Pancreas (tissue), 10 donors: Measurements from ENCODE around the gene CYB5RL. TPM values are rescaled to one million over a fixed set of nuclear protein-coding genes. Genes with fewer than 3 reads are reported as not detected.

ENCODE experiments used
- ATAC-seq, 4 donors: fragments of 200-7000 bp; cut with Tn5 transposase; one replicate each; pipeline versions ENCODE4 v1.8.0 to v1.9.1; 2020; ENCODE audit warnings: mild to moderate bottlenecking in 4 of 4, moderate library complexity in 4 of 4
- DNase-seq, 6 donors: peaks; one replicate each; pipeline ENCODE4 v3.0.0-alpha.2; 2020
- FAIRE-seq: peaks from 2 replicates; lab custom pipeline; 2012; peaks lifted over from hg19 to GRCh38; lab: Jason Lieb, UNC
- H3K27ac ChIP-seq, 4 donors: fragments of 200-600 bp; sonication (generic); 1 replicate in 3 of 4; 2 replicates in 1 of 4; pipeline versions ENCODE4 v1.5.0 to v1.8.0; 2020
- H3K27me3 ChIP-seq, 4 donors: fragments of 200-600 bp; one replicate each; pipeline ENCODE4 v1.8.0; 2021
- H3K36me3 ChIP-seq, 3 donors: fragments of 200-600 bp; sonication (generic) in 1 of 3; one replicate each; pipeline versions ENCODE4 v1.5.0 to v1.8.0; 2020 to 2021
- H3K4me1 ChIP-seq, 3 donors: fragments of 200-600 bp; one replicate each; pipeline ENCODE4 v1.8.0; 2021
- H3K4me3 ChIP-seq, 4 donors: fragments of 200-600 bp; sonication (generic) in 2 of 4; one replicate each; pipeline versions ENCODE4 v1.5.0 to v1.8.0; 2020 to 2021
- H3K9me3 ChIP-seq, 4 donors: fragments of 200-600 bp; one replicate each; pipeline ENCODE4 v1.8.0; 2021
- WGBS, 2 donors: extraction: QIAGEN DNeasy Blood & Tissue Kit; methylation state at CpG; one replicate each; pipeline ENCODE4 v1.1.7; 2013; 5-methylcytosine and 5-hydroxymethylcytosine counted together
- intact Hi-C, 3 donors: fragments of 100-400 bp; cut with DNase I; formaldehyde crosslinking; loops; one replicate each; pipeline versions ENCODE4 v1.11.1 to v1.14.2; 2022
- polyA plus RNA-seq, 2 donors: library from polyadenylated mRNA; stranded (reverse); fragments of 200-250 nt; gene quantifications; one replicate each; pipeline ENCODE4 v1.2.3, GENCODE V29; 2013
- total RNA-seq, 6 donors: library from RNA; stranded (reverse); fragmentation: NEBNext Ultra II Directional in 4 of 6; extraction: Animal tissue kit (Norgen Biotek cat#: 25700) in 4 of 6; gene quantifications; one replicate each; pipeline versions ENCODE4 v1.2.1 to v1.2.4, GENCODE V29; 2021 to 2023
- TF ChIP-seq, protein P1 (sequence below), 4 donors: fragments of 200-600 bp; sonication (generic) in 3 of 4; IDR thresholded peaks; one replicate each; pipeline versions ENCODE4 v1.5.0 to v1.8.0; 2021; ENCODE audit warnings: antibody characterized with exemption in 4 of 4
- donor health status: healthy with polysubstance abuse.
- donor health status: DM: no; HTN: no; CAD: no; lungs with moderate emphysema.
- donor health status: DM: no; HTN: no; CAD: no.
- donor health status: control.
- donor health status: control.
- donor health status: Bipolar disorder and iron deficiency.
- donor health status: DM: yes; HTN: yes; CAD: no.
- donor health status: DM: no; HTN: no; CAD: no.
- donor health status: DM: no; HTN: no; CAD: no.
- donor health status: DM: yes; HTN: yes; CAD: no.

Gene CYB5RL
- total and polyA plus RNA-seq, 8 donors: 3.2 to 9.1 (median 4.3) TPM

- ATAC-seq (no peak), DNase-seq (no peak), FAIRE-seq (no peak)
- Histone ChIP-seq H3K4me1 (no peaks in the 10 kb centered on the region), H3K4me3 (no peak overlapping the region), H3K36me3 (peaks cover 0 to 11% (median 0%) of the 10 kb centered on the region in 3 donors), H3K27me3 (no peaks in the 10 kb centered on the region), H3K9me3 (no peaks in the 10 kb centered on the region), H3K27ac (no peak overlapping the region)
- intact Hi-C loops: no loop called here
- TF ChIP-seq, protein P1, sequence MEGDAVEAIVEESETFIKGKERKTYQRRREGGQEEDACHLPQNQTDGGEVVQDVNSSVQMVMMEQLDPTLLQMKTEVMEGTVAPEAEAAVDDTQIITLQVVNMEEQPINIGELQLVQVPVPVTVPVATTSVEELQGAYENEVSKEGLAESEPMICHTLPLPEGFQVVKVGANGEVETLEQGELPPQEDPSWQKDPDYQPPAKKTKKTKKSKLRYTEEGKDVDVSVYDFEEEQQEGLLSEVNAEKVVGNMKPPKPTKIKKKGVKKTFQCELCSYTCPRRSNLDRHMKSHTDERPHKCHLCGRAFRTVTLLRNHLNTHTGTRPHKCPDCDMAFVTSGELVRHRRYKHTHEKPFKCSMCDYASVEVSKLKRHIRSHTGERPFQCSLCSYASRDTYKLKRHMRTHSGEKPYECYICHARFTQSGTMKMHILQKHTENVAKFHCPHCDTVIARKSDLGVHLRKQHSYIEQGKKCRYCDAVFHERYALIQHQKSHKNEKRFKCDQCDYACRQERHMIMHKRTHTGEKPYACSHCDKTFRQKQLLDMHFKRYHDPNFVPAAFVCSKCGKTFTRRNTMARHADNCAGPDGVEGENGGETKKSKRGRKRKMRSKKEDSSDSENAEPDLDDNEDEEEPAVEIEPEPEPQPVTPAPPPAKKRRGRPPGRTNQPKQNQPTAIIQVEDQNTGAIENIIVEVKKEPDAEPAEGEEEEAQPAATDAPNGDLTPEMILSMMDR (IDR thresholded peaks at IDR 0.05): no peak
- WGBS, 2 donors: 78 to 89% methylated on average over 1 of the region's 1 CpG
Observed at GRCh38 chr1:54188291-54188690, 11.5 kb downstream of the CYB5RL start.

DNA sequence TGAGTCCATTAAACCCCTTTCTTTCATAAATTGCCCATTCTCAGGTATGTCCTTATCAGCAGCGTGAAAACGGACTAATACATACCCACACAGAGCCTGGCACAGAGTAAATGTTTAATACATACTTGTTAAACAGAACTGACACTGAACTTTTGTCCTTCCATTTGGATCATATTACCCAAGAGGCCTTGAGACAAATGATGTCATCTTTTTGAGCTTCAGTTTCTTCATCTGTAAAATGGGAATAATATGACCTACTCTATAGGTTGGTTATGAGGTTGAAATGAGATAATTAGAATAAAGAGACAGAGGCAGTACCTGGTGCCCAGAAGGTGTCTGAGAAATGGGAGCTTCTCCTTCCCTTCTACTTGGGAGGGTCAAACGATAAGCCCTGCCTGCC is 13.8 kb downstream of the CYB5RL start:
- TF ChIP-seq, protein P1 (IDR thresholded peaks at IDR 0.05): no peak
- intact Hi-C loops: no loop called here
- no peaks in the 10 kb centered on the region for H3K27me3 ChIP-seq
- peaks cover 0 to 5% (median 0%) of the 10 kb centered on the region in 3 donors for H3K36me3 ChIP-seq
- ATAC-seq (no peak), DNase-seq (no peak), FAIRE-seq (no peak)
- H3K4me3 ChIP-seq: no peak overlapping the region
- H3K4me1 ChIP-seq: no peaks in the 10 kb centered on the region
- no peaks in the 10 kb centered on the region for H3K9me3 ChIP-seq
- no peak overlapping the region for H3K27ac ChIP-seq
- WGBS, 2 donors: 83 to 84% methylated on average over 3 of the region's 3 CpGs

DNA sequence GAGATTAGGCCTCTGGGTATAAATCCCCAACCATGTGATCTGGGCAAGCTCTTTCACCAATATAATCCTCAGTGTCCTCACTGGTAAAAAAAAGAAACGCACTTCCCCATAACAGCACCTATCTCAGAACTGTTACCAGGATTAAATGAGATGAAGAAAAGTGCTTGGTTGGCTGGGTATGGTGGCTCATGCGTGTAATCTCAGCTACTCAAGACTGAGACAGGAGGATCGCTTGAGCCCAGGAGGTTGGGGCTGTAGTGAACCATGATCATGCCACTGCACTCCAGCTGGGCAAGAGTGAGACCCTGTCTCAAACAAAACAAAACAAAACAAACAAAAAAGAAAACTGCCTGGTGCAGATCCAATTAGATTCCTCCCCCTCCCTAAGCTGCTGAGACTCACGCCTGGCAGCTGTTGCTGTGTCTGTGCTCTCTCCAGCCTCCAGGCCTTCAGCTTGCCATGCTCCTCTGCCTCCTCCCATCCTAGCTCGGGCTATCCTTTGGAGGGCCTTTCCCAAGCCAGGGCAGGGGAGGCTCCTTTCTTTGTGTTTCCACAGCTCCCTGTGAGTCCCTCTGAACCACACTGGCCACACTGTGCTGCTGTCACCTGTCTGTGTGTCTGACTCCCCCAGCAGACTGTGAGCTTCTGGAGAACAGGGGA is 19.0 kb downstream of the CYB5RL start:
- H3K36me3 ChIP-seq: no peaks in the 10 kb centered on the region

DNA sequence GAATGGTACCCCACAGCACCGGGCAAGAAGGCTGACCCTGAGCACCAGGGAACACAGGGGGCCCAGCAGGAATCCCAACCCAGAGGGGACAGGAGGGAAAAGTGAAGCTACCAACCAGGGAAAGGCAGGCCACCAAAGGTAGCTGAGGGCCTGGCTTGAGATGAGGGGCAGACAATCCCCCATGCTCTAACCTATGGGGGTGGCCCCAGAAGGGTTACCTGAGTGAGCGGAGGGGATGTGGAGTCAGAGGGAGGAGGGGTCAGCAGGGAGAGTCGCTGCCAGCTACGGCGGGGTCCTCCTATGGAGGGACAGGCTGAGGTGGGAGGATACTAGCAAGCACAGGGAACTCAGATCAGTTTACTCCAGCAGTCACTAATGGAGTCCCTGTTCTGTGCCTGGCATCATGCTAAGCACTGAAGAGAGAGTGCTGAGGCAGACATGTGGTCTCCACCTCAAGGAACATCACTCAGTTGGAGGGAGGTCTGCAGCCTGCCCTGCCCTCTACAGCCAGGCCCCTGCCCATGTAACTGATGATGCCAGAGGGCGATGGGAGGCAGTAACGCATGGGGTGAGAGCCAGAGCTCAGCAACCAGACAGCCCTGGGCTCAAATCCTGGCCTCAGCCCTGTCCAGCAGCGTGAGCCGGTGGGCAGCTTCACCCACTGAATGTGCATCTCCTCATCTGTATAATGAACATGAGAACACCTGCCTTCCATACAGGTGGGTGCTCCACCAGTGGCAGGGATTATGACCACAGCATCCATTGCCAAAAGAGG is 21.3 kb downstream of the CYB5RL start:
- DNase-seq (no peak), ATAC-seq (no peak), FAIRE-seq (no peak)
- Histone ChIP-seq H3K27ac (no peak overlapping the region), H3K4me1 (no peaks in the 10 kb centered on the region), H3K36me3 (no peaks in the 10 kb centered on the region), H3K27me3 (no peaks in the 10 kb centered on the region), H3K4me3 (no peak overlapping the region), H3K9me3 (no peaks in the 10 kb centered on the region)
- TF ChIP-seq, protein P1 (IDR thresholded peaks at IDR 0.05): no peak
- 75 to 93% methylated on average over 9 of the region's 9 CpGs for WGBS, 2 donors
- intact Hi-C loops: no loop called here

More for the DNA sequence above, 19.0 kb downstream of the CYB5RL start:
- no peak overlapping the region for H3K27ac ChIP-seq
- no peaks in the 10 kb centered on the region for H3K9me3 ChIP-seq
- TF ChIP-seq, protein P1 (IDR thresholded peaks at IDR 0.05): no peak
- no peak for ATAC-seq
- no peak for FAIRE-seq
- H3K4me3 ChIP-seq: no peak overlapping the region
- H3K27me3 ChIP-seq: no peaks in the 10 kb centered on the region
- no peak for DNase-seq
- no peaks in the 10 kb centered on the region for H3K4me1 ChIP-seq
- 90 to 93% methylated on average over 5 of the region's 5 CpGs for WGBS, 2 donors
- intact Hi-C loops: no loop called here

- H3K9me3 ChIP-seq: no peaks in the 10 kb centered on the region
- FAIRE-seq (no peak), DNase-seq (no peak), ATAC-seq (no peak)
- no peak overlapping the region for H3K4me3 ChIP-seq
- intact Hi-C loops: no loop called here
- WGBS, 2 donors: 85 to 87% methylated on average over 8 of the region's 8 CpGs
- H3K27me3 ChIP-seq: no peaks in the 10 kb centered on the region
- H3K36me3 ChIP-seq: no peaks in the 10 kb centered on the region
- TF ChIP-seq, protein P1 (IDR thresholded peaks at IDR 0.05): no peak
- no peak overlapping the region for H3K27ac ChIP-seq
- H3K4me1 ChIP-seq: no peaks in the 10 kb centered on the region
Observed at GRCh38 chr1:54177726-54178125, 22.1 kb downstream of the CYB5RL start.
